Body of pancreas (tissue), 4 donors: ENCODE results near the gene GLUD1.

Source experiments
- POLR2A ChIP-seq, 3 donors: fragments of 450-650 bp; IDR thresholded peaks; one replicate each; pipeline ENCODE4 v1.6.1; 2016; ENCODE audit warnings: antibody characterized with exemption in 3 of 3, mild to moderate bottlenecking in 2 of 3
- TF ChIP-seq, protein P1 (sequence below), 7 experiments: fragments of 450-650 bp in 4 of 7; fragments of 200-600 bp in 3 of 7; sonication (generic) in 3 of 7; IDR thresholded peaks; one replicate each; pipeline ENCODE4 v1.5.1; 2016 to 2019; ENCODE audit warnings: antibody characterized with exemption in 7 of 7

DNA sequence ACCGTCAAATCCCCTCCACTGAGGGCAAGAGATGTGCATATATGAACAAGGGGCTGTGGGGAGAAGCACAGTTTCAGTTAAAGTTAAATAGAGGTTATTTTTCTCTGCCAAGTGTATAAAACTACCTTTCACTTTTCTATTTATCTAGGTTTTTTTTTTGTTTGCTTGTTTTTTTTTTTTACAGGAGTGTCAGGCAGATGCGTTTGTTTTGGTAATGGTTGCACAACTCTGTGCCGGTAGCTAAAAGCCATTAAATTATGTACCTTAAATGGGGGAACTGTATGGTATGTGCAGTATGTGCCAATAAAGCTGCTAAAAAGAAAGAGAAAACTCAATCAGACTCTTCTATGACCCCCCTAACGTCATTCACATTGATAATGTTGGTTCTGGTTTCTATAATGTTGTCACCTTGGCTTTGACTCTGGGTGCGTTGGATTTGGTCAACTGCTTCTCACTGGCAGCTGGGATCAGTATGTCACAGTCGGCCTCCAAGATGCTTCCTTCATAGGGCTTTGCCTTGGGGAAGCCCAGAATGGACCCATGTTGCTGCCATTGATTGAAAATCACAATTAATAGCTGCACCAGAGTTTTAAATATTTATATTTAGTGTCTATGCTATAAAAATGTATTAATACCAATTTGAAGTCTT, 34.2 kb downstream of the GLUD1 start:
- TF ChIP-seq POLR2A (IDR thresholded peaks at IDR 0.05) = no peak
- TF ChIP-seq, protein P1, sequence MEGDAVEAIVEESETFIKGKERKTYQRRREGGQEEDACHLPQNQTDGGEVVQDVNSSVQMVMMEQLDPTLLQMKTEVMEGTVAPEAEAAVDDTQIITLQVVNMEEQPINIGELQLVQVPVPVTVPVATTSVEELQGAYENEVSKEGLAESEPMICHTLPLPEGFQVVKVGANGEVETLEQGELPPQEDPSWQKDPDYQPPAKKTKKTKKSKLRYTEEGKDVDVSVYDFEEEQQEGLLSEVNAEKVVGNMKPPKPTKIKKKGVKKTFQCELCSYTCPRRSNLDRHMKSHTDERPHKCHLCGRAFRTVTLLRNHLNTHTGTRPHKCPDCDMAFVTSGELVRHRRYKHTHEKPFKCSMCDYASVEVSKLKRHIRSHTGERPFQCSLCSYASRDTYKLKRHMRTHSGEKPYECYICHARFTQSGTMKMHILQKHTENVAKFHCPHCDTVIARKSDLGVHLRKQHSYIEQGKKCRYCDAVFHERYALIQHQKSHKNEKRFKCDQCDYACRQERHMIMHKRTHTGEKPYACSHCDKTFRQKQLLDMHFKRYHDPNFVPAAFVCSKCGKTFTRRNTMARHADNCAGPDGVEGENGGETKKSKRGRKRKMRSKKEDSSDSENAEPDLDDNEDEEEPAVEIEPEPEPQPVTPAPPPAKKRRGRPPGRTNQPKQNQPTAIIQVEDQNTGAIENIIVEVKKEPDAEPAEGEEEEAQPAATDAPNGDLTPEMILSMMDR (IDR thresholded peaks at IDR 0.05) = no peak
